Measurements from ENCODE around the gene MROH7. TPM values are rescaled to one million over a fixed set of nuclear protein-coding genes. Genes with fewer than 3 reads are reported as not detected.

Gene MROH7
- total and polyA plus RNA-seq, 4 donors = 0.21 to 3.4 (median 1.9) TPM

- Histone ChIP-seq H3K9ac (ENCODE audit: insufficient read depth in 1 of 2, low read length in 2 of 2) (no peak overlapping the region), H3K27me3 (ENCODE audit: control insufficient read depth in 3 of 3, insufficient read depth in 3 of 3, low read length in 2 of 3) (no peaks in the 10 kb centered on the region), H3K27ac (ENCODE audit: low read depth in 1 of 2, low read length in 1 of 2) (no peak overlapping the region), H3K36me3 (ENCODE audit: control insufficient read depth in 4 of 4, insufficient read depth in 4 of 4, low read length in 4 of 4) (peaks cover 0 to 3% (median 0%) of the 10 kb centered on the region in 4 donors), H3K9me3 (ENCODE audit: control insufficient read depth in 4 of 4, insufficient read depth in 3 of 4, low read length in 3 of 4) (peaks cover 0 to 2% (median 0%) of the 10 kb centered on the region in 4 donors), H3K4me3 (no peak overlapping the region), H3K4me1 (ENCODE audit: control insufficient read depth in 5 of 5, insufficient read depth in 5 of 5, low read length in 5 of 5) (no peaks in the 10 kb centered on the region)
- 80 to 87% methylated on average over 6 of the region's 6 CpGs for WGBS, 2 donors
- no peak for DNase-seq
- no peak for ATAC-seq (ENCODE audit: insufficient read depth, low FRiP score)
- TF ChIP-seq CTCF (IDR thresholded peaks at IDR 0.05; ENCODE audit: control extremely low read depth, extremely low read depth) = no peak
Observed at GRCh38 chr1:54610048-54610447, 31.5 kb upstream of the MROH7 start.

- no peak overlapping the region for H3K9ac ChIP-seq (ENCODE audit: insufficient read depth in 1 of 2, low read length in 2 of 2)
- no peak for DNase-seq
- H3K9me3 ChIP-seq (ENCODE audit: control insufficient read depth in 4 of 4, insufficient read depth in 3 of 4, low read length in 3 of 4) = peaks cover 0 to 2% (median 0%) of the 10 kb centered on the region in 4 donors
- ATAC-seq (ENCODE audit: insufficient read depth, low FRiP score) = no peak
- no peaks in the 10 kb centered on the region for H3K4me1 ChIP-seq (ENCODE audit: control insufficient read depth in 5 of 5, insufficient read depth in 5 of 5, low read length in 5 of 5)
- no peak for TF ChIP-seq CTCF (IDR thresholded peaks at IDR 0.05; ENCODE audit: control extremely low read depth, extremely low read depth)
- no peaks in the 10 kb centered on the region for H3K27me3 ChIP-seq (ENCODE audit: control insufficient read depth in 3 of 3, insufficient read depth in 3 of 3, low read length in 2 of 3)
- H3K27ac ChIP-seq (ENCODE audit: low read depth in 1 of 2, low read length in 1 of 2) = no peak overlapping the region
- 95 to 96% methylated on average over 18 of the region's 18 CpGs for WGBS, 2 donors
- peaks cover 0 to 3% (median 0%) of the 10 kb centered on the region in 4 donors for H3K36me3 ChIP-seq (ENCODE audit: control insufficient read depth in 4 of 4, insufficient read depth in 4 of 4, low read length in 4 of 4)
- H3K4me3 ChIP-seq = no peak overlapping the region
Observed at GRCh38 chr1:54610601-54611580, 30.7 kb upstream of the MROH7 start.

- no peak for ATAC-seq (ENCODE audit: insufficient read depth, low FRiP score)
- Histone ChIP-seq H3K27me3 (ENCODE audit: control insufficient read depth in 3 of 3, insufficient read depth in 3 of 3, low read length in 2 of 3) (no peaks in the 10 kb centered on the region), H3K36me3 (ENCODE audit: control insufficient read depth in 4 of 4, insufficient read depth in 4 of 4, low read length in 4 of 4) (peaks cover 0 to 3% (median 0%) of the 10 kb centered on the region in 4 donors), H3K9ac (ENCODE audit: insufficient read depth in 1 of 2, low read length in 2 of 2) (no peak overlapping the region), H3K9me3 (ENCODE audit: control insufficient read depth in 4 of 4, insufficient read depth in 3 of 4, low read length in 3 of 4) (peaks cover 0 to 2% (median 0%) of the 10 kb centered on the region in 4 donors), H3K27ac (ENCODE audit: low read depth in 1 of 2, low read length in 1 of 2) (no peak overlapping the region), H3K4me1 (ENCODE audit: control insufficient read depth in 5 of 5, insufficient read depth in 5 of 5, low read length in 5 of 5) (no peaks in the 10 kb centered on the region), H3K4me3 (no peak overlapping the region)
- no peak for TF ChIP-seq CTCF (IDR thresholded peaks at IDR 0.05; ENCODE audit: control extremely low read depth, extremely low read depth)
- no peak for DNase-seq
- 93 to 94% methylated on average over 8 of the region's 8 CpGs for WGBS, 2 donors
Observed at GRCh38 chr1:54611621-54612020, 30.0 kb upstream of the MROH7 start.
